Lower leg skin (tissue), 3 donors: ENCODE results near the gene CD1D.

Source experiments
- CTCF ChIP-seq, 3 donors: fragments of 450-650 bp; IDR thresholded peaks; one replicate each; pipeline ENCODE4 v1.5.1; 2016; ENCODE audit warnings: antibody characterized with exemption in 3 of 3, mild to moderate bottlenecking in 3 of 3, moderate library complexity in 2 of 3
- POLR2A ChIP-seq, 2 donors: fragments of 450-650 bp; IDR thresholded peaks; one replicate each; pipeline ENCODE4 v1.6.1; 2016 to 2017; ENCODE audit warnings: antibody characterized with exemption in 2 of 2, mild to moderate bottlenecking in 1 of 2, moderate library complexity in 1 of 2

- TF ChIP-seq CTCF (IDR thresholded peaks at IDR 0.05) (no peak), POLR2A (IDR thresholded peaks at IDR 0.05) (no peak)
Measured at GRCh38 chr1:158227904-158228623, 47.4 kb downstream of the CD1D start.
